Stimulated activated CD4-positive, alpha-beta T cell treated with anti-CD3 and anti-CD28 coated beads, Interleukin-12 subunit alpha, Interleukin-12 subunit beta, amount 100 ng/mL, for 4 hours (primary cell): ENCODE results near the gene RNGTT.

ENCODE experiments used
- DNase-seq: peaks from one replicate; pipeline ENCODE4 v3.0.0-alpha.2; 2020

RNGTT gene

DNA sequence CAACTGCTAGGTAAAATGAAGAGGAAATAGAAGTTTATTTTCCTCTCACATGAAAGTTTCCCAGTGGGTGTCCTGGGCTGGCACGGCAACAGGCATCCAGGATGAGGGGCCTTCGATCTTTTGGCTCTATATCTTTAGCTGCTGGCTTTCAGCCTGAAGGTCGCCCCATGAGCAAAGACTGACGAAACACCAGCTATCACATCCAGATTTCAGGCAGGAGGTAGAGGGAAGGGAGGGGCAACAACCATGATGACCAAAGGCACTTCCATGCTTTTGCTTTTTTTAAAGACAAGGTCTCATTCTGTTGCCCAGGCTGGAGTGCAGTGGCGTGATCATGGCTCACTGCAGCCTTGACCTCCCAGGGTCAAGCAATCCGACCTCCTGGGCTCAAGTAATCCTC, 387.9 kb downstream of the RNGTT start:
- no peak for DNase-seq

DNA sequence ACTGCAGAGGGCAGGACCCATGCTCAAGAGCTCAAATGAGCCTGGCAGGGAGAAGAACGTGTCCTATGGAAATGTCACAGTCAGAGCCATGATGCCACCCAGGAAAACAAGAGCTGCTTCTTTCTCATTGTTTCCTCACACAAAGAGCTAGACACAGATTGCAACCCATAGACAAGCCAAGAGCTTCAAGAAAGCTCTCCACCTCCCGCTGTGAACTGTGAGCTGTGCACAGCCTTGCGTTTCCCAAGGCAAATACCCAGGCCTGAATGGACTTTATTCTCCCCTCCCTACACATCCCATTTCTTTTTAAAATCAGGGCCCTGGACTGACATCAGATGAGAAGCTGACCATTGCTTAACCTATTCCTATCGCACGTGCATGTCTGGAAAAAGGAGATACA, 388.8 kb downstream of the RNGTT start:
- no peak for DNase-seq

DNA sequence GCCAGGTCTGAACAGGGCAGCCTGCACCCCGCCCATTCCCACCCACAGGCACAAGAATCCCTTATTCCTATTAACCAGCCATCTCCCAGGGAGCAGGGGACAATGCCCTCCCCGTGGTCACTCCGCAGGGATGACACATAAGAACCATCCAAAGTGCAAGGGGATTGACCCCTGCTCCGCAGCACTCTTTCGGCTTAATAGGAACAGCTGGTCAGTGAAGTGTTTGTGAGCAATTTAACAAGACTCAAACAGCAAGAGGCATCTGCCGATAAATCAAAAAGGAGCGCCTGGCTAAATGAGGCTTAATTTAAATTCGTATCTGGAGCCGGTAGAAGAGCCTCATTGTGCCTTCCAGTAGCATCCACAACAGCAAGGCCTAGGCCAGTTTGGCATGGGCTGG, 389.4 kb downstream of the RNGTT start:
- DNase-seq, result no peak

DNA sequence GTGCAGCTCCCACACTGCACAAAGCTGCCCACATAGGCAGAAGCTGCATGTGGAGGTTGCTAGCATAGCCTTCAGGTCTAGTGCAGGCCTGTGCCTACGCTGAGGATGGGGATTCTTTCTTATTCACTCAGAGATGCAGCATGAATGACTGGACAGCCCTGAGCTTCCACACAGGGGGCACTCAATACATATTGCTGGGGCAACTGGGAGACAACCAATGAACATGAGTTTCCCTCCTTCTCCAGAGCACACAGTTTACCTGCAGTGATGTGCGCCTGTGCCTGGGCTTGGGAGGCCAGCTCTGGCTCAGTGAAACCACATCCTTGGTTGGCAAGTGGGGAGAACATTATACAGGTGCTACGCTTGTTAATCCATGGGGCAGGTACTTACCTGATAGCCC, 389.9 kb downstream of the RNGTT start:
- no peak for DNase-seq

DNA sequence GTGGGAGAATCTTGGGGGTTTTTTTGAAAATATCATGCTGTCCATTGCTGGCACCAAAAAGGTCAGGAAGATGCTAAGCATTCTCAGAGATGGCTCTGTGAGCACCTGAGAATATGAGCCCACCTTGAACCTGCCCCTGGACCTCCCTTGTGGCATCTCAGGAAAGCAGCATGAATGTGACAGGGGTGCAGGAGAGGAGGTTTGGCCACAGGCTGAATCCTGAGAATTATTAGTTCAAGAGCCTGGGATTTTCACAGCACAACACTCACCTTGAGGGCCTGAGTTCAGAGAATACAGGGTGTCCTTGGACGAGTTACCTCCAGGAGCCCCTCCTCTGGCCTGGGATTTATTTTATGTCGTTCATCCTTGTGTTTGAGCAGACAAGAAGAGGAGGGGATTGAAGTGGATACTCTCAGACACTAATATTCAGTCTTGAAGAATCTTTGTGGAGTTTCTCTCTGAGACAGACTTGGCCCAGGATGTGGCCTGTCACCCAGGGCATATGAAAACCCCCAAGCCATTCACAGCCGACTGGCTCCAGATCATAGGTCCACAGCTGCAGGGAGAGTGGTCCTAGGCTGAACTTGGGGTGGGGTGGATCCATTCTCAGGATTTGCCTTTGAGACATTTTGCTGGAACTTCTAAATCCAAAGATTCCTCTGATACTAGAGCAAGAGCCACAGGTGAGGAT, 390.8 kb downstream of the RNGTT start:
- DNase-seq, result no peak

DNA sequence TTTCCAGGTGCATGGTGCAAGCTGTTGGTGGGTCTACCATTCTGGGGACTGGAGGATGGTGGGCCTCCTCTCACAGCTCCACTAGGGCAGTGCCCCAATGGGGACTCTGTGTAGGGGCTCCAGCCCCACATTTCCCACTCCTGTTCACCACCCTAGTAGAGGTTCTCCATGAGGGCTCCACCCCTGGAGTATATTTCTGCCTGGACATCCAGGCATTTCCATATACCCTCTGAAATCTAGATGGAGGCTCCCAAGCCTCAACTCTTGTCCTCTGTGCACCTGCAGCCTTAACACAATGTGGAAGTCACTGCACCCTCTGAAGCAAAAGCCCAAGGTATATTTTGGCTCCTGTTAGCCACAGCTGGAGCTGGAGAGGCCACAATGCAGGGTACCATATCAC, 393.5 kb downstream of the RNGTT start:
- DNase-seq, result no peak

DNA sequence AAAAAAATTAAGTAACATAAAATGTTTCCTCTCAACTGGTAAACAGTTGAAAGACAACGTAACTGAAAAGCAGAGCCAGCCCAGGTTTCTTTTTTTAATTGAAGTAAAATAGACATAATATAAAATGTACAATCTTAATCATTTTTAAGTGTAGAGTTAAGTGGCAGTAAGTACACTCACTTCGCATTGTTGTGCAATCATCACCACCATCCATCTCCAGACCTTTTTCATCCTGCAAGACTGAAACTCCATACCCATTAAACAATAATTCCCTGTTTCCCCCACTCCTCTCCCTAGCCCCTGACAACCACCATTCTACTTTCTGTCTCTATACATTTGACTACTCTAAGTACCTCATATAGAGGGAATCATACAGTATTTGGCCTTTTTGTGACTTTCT, 395.7 kb downstream of the RNGTT start:
- DNase-seq, result no peak

DNA sequence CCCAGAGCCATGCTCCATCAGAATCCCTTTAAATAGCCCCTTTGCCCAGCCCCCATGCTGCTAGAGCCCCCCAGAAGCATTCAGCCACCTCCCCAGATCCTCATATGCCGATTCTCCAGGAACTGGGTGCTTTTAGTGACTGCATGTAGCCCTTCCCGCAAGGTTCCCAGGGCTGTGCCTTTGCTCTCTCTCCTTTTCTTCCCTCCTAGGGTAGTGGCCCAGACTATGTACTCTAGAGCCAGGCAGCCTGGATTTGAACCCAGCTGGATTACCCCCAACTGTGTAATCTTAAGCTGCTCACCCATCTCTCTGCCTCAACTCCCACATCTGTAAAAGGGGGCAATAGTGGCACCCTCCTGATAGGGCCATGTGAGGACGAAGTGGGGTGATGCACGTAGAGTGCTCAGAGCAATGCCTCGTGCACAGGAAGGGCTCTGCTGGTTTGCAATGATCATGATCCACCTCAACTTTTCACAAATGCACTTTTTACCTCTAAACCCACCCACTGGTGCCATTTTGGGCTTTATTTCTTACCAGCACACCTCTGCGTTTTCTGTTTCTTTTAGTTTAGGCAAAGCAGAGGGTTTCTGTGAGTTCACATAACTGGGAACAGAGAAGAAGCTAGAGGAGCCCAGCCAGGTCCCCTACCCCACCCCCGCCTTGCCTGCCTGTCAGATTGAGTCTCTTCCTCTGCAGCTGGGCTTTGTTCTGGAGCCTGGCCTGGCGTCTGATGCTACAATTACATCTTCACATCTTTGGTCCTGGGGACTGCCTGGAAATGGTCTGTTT, 396.5 kb downstream of the RNGTT start:
- DNase-seq, result no peak

DNA sequence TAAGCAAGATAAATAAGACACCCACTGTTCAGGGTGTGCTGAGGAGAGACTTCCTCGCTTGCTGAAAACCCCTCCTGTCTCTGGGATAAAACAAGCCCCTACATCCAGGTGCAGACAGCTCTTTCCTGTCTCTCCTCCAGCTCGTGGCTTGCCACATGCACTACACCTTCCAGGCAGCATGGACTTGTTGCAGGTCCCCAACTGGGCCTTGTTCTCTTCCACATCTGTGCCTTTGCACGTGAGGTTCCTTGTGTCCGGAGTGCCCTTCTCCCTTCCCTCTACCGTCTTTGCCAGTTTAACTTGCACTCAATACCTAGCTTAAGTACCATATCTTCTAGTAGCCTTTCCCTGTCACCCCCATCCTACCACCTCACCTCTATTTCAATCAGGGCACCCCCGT, 397.6 kb downstream of the RNGTT start:
- no peak for DNase-seq

DNA sequence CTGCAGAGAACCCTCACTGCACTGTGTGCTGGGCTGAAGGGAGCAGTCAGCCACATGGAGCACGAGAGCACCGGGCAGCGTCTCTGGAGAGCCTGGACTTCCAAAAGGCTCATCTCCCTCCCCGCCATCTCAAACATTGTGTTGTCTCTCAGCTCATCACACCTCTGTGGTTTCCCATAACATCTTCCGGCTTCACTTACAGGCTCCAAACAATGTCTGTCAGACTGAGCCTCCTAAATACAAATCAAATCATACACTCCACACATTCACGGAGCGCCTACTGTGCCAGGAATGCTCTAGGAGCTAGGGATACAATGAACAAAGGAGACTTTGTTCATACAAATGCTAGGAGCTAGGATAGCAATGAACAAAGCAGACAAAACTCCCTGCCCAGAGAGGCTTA, 398.0 kb downstream of the RNGTT start:
- DNase-seq, result no peak

DNA sequence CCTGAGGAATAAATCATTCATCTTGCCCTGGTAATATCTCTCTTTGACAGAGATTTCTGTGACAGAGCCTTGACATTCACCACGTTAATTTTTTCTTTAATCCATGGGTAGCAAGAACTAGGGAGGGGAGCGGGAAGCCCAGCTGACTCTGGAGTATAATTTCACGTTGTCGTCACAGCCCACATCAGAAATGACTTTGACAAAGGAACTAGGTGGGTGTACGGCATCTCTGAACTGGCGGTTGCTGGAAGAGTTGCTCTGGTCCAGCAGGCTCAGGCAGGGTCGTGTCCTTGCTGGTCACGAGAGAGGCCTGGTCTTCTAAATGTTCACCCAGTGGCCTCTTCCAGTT, 400.2 kb downstream of the RNGTT start:
- DNase-seq, result no peak

DNA sequence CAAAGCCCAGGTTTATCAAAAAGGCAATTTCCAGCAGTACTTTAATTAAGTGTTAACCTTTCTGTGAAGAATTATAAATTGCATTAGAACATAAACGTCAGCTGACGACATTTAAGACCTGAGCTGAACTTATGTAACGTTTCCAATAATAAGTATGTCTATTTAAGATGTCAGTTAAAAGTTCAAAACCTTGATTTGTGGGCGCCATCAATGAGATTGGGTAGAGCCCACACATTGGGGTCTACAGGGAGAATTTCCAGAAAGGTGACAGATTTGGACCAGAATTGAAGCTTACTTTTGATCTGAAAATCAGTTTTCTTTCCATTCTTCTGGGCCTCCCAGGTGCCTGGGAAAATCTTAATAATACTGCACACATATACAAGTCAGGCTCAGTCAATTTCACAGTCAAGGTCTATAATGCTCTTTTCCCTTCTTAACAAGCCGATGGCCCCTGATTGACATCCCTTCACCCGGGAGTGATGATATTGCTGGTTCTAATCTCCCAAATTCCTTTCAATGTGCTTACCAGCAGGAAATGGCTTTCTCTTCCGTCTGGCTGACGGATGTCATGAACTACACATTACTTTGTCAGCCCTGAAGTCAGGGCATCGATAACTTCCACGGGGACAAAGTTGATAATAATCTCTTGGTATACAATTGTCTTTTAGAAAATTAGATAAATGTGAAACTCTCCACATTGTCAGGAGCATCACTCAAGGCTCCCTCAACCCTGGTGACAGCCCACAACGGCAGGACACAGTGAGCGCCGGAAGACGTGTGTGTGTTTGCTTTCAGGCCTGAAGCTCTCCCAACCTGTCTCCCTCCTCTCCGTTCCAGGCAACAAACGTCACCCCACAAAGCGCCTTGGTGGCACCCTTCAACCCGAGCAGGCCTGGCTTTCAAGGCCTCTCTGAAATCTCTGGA, 400.8 kb downstream of the RNGTT start:
- DNase-seq, result no peak

DNA sequence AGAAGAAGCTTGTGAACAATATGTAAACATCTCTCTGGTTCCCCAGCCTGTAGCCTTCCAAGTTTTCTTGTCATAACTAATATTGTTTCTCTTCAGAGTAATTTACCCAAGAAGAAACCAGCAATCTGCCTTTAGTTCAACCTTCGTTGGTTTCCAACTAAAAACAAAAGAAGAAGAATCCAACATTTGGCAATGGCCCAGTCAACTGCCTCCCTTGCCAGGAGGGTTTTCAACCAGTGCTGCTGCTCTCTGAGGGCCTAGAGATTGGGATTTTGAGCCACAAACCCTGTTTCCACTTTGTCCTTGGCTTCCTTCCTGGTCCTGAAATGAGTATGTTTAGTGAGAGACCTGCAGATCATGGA, 401.5 kb downstream of the RNGTT start:
- DNase-seq, result no peak

DNA sequence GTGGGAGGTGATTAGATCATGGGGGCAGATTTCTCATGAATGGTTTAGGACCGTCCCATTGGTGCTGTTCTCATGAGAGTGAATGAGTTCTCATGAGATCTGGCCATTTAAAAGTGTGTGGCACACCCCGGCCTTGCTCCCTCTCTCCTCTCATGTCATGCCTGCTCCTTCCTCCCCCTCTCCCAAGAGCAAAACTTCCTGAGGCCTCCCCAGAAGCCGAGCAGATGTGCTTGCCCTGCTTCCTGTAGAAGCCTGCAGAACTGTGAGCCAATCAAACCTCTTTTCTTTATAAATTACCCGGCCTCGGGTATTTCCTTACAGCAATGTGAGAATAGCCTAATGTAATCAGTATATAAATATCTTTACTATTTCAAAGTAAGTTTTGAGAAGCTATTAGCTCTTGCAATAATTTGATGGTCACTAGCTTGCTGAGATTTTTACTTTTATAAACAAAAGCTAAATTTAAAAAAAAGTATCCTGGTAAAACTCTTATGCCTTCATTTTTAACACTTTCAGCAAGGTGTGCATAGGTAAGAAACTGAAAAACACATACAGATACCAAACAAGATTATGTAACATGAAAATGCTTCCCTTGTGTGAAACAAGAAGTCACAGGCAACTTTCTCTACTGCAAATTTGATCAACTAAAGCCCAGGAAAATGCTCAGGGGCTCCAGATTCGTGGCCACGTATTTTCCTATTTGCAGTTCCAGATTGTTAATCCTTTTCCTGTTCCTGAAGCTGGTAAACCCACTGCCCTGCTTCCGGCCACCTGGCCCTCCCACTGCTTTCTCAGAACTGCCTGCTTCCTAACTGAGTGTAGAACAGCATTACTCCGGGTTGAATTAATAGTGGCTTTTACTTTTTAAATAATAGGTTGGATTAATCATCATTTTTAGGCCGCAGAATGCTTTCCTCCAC, 402.1 kb downstream of the RNGTT start:
- DNase-seq, result no peak
